MM.1S (cell line): ENCODE measurements around the gene CYP2A7.

ENCODE experiments used
- CTCF ChIP-seq: fragments of 300-600 bp; sonication (generic); IDR thresholded peaks from 2 replicates; pipeline ENCODE4 v1.5.1; 2016; ENCODE audit warnings: antibody characterized with exemption, low read length, mixed read lengths
- EZH2phosphoT487 ChIP-seq: fragments of 300-600 bp; sonication (generic); IDR thresholded peaks from 2 replicates; pipeline ENCODE4 v1.6.1; 2018; ENCODE audit warnings: antibody characterized with exemption, low read length

- no peak for TF ChIP-seq CTCF
- no peak for TF ChIP-seq EZH2phosphoT487
Observed at GRCh38 chr19:40928850-40929249, 46.8 kb upstream of the CYP2A7 start.
